Measurements from ENCODE around the gene ITSN1. TPM values are rescaled to one million over a fixed set of nuclear protein-coding genes. Genes with fewer than 3 reads are reported as not detected.

ITSN1 gene
- total and polyA plus RNA-seq, 5 donors = 32.8 to 83.6 (median 64.4) TPM

DNA sequence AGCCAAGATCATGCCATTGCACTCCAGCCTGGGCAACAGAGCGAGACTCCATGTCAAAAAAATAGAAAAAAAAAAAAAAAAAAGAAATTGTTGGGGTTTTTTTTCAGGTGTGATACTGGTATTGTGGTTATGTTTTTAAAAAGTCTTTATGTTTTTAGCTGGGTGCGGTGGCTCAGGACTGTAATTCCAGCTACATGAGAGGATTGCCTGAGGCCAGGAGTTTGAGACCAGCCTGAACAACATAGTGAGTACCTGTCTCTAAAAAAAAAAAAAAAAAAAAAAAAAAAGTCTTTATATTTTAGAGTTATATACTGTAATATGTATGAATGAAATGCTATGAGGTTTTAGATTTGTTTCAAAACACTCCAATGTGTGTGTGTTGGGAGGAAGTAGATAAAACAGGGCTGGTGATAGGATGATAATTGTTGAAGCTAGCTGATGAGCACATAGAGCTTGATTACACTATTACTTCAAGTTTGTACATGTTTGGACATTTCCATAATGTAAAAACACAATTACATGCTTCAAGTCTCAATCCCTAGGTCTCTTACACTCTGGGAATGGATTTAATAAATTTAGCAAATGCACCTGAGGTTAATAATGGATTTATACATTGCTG is 303.5 kb downstream of the ITSN1 start:
- Histone ChIP-seq H3K27me3 (ENCODE audit: control insufficient read depth, insufficient read depth) (no peaks in the 10 kb centered on the region), H3K4me3 (ENCODE audit: low read length) (no peak overlapping the region), H3K9me3 (ENCODE audit: control insufficient read depth, low read length) (no peaks in the 10 kb centered on the region), H3K27ac (ENCODE audit: low read length) (no peak overlapping the region), H3K4me1 (ENCODE audit: control insufficient read depth, insufficient read depth, low read length) (peaks cover 15% of the 10 kb centered on the region)
- no peak for ATAC-seq
- intact Hi-C loops (cut with DNase I) = loop anchor here in 3 of 4 donors (10.0 kb wide), 3 partner anchors 59 to 259 kb away; partner anchors contain the start of genes MRPS6 (in 2 of the 3) and SLC5A3 (in 2 of the 3)
- 98% methylated on average over 2 of the region's 2 CpGs for WGBS
- no peak for DNase-seq

DNA sequence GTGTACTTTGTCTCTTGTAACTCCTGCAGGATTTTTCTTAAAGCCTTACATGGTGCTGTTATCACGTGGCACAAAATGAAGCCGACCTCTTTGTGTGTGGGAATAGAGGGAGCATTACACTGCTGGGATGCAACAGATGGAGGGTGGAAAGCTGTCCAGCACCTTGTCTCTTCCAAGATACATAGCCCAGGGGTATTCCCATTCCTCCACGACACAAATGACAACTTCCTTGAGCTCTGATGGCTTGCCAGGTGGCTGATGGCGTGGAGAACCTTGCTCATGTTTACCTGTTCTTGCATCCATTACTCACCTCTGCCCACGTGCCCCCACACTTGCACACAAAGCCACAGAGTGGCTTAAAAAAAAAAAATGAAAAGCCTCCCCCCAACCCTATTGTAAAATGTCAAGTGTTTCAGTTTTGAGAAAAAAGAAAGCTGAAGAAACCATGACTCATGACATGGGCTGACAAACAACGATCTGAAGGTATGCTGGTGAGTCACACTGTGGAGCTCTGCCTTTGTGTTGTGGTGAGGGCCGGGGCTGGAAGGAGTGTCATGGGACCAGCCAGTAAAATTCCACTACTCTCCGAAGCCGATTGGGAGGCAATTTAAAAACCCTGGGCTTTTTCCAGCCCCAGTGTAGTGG is 305.3 kb downstream of the ITSN1 start:
- H3K27me3 ChIP-seq (ENCODE audit: control insufficient read depth, insufficient read depth) = no peaks in the 10 kb centered on the region

DNA sequence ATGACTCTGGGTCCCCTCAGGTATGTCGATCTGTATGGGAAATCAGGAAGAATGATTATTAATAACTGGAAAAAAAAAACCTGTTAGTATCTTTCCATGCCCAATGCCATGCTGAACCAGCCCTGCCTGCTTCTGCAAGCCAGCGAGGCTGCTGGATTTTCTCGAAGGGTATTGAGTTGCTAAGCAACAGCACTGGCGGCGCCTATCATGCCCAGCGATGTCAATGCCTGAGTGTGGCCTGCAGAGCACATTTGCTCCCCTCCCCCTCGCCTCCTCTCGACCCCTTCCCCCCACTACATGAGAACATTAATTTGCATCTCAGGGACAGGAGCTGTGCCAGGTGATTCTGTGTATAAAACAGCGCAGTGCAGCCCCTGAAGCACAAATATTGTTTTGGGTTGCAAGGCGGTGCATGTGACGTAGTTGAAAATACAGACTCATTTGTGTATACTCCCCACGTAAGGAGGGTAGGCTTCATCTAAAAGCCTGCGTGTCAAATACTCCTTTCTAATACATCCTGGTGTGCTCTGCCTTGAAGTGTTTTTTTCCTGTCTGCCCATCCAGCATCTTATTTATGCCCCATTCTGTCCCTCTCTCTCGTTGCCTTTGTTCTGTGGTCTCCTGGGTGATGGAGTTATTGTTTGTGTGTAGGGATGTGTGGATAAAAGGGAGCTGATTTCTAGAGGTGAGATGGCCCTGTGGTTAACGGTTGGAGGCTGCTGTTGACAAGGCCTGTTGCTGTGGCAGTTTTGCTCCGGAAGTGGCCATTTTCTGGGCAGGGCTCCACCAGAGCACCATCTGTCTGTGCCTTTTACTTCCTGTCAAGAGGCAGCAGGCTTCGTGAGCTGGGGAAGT is 306.0 kb downstream of the ITSN1 start:
- intact Hi-C loops (cut with DNase I) = loop anchor here in 3 of 4 donors (10.0 kb wide), 3 partner anchors 56 to 256 kb away; partner anchors contain the start of genes MRPS6 (in 2 of the 3) and SLC5A3 (in 2 of the 3)
- DNase-seq (peak; percentile 43 to 79 (median 69)), ATAC-seq (peak; percentile 39 to 67)
- Histone ChIP-seq H3K4me1 (ENCODE audit: control insufficient read depth, insufficient read depth, low read length) (peaks cover 17% of the 10 kb centered on the region), H3K4me3 (ENCODE audit: low read length) (no peak overlapping the region), H3K27ac (ENCODE audit: low read length) (peak overlapping the region; percentile 47), H3K9me3 (ENCODE audit: control insufficient read depth, low read length) (no peaks in the 10 kb centered on the region), H3K27me3 (ENCODE audit: control insufficient read depth, insufficient read depth) (no peaks in the 10 kb centered on the region)
- 49% methylated on average over 17 of the region's 17 CpGs for WGBS

More for the DNA sequence above, 305.3 kb downstream of the ITSN1 start:
- intact Hi-C loops (cut with DNase I) = loop anchor here in 3 of 4 donors (10.0 kb wide), 3 partner anchors 57 to 257 kb away; partner anchors contain the start of genes MRPS6 (in 2 of the 3) and SLC5A3 (in 2 of the 3)
- peak overlapping the region; percentile 47 for H3K27ac ChIP-seq (ENCODE audit: low read length)
- peak; percentile 92 to 97 for ATAC-seq
- H3K4me3 ChIP-seq (ENCODE audit: low read length) = no peak overlapping the region
- DNase-seq = peak; percentile 71 to 83 (median 72)
- peaks cover 17% of the 10 kb centered on the region for H3K4me1 ChIP-seq (ENCODE audit: control insufficient read depth, insufficient read depth, low read length)
- 34% methylated on average over 9 of the region's 9 CpGs for WGBS
- no peaks in the 10 kb centered on the region for H3K9me3 ChIP-seq (ENCODE audit: control insufficient read depth, low read length)

DNA sequence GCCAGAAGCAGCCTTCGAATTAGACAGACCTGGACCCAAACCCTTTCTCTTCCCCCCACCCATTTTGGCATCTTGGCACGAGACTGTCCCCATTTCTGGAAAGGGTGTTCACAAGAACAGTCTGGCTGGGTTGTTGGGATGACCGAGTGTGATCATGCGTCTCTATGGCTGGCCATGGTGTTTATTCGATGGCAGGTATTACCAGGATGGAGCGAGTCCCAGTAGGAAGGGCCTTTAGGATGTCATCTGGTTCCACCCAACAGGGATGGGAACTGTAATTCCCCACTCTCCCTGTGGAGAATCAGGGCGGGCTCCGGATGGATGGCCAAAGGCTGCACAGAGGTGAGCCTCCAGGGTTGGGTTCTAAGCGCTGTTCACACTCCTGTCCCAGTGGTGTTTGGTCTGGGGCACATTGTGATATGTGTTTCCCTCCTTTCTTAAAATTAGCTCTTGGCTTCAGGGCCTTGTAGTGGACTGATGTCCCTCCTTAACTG is 306.7 kb downstream of the ITSN1 start:
- WGBS = 88% methylated on average over 9 of the region's 9 CpGs
- ATAC-seq (no peak), DNase-seq (no peak)
- intact Hi-C loops (cut with DNase I) = loop anchor here in 3 of 4 donors (10.0 kb wide), 3 partner anchors 56 to 256 kb away; partner anchors contain the start of genes MRPS6 (in 2 of the 3) and SLC5A3 (in 2 of the 3)
- H3K4me1 ChIP-seq (ENCODE audit: control insufficient read depth, insufficient read depth, low read length) = peaks cover 17% of the 10 kb centered on the region
- H3K9me3 ChIP-seq (ENCODE audit: control insufficient read depth, low read length) = no peaks in the 10 kb centered on the region
- peak overlapping the region; percentile 47 for H3K27ac ChIP-seq (ENCODE audit: low read length)
- no peaks in the 10 kb centered on the region for H3K27me3 ChIP-seq (ENCODE audit: control insufficient read depth, insufficient read depth)
- H3K4me3 ChIP-seq (ENCODE audit: low read length) = no peak overlapping the region

Other genes starting within 250 kb of the ITSN1 start
- 10 to 100 TPM; 37.5 to 47.4 (median 42.2) TPM for gene IFNGR2, start 239.1 kb upstream of the ITSN1 start, total RNA-seq
- gene IFNGR2, start 239.1 kb upstream of the ITSN1 start, polyA plus RNA-seq = 37.4 TPM
- gene TMEM50B, start 162.5 kb upstream of the ITSN1 start, total RNA-seq = 10 to 100 TPM; 38.8 to 49.3 (median 41.2) TPM
- 37.0 TPM for gene TMEM50B, start 162.5 kb upstream of the ITSN1 start, polyA plus RNA-seq
- 1 to 10 TPM; 3.8 to 6.0 (median 5.7) TPM for gene DNAJC28, start 150.8 kb upstream of the ITSN1 start, total RNA-seq
- 6.2 TPM for gene DNAJC28, start 150.8 kb upstream of the ITSN1 start, polyA plus RNA-seq
- gene GART, start 100.4 kb upstream of the ITSN1 start, total RNA-seq = 10 to 100 TPM; 28.6 to 47.4 (median 31.3) TPM
- gene GART, start 100.4 kb upstream of the ITSN1 start, polyA plus RNA-seq = 12.7 TPM
- 100 to 1,000 TPM; 162 to 204 (median 178) TPM for gene SON, start 99.5 kb upstream of the ITSN1 start, total RNA-seq
- 91.2 TPM for gene SON, start 99.5 kb upstream of the ITSN1 start, polyA plus RNA-seq
- gene DONSON, start 53.8 kb upstream of the ITSN1 start, total RNA-seq = 1 to 10 TPM; 4.2 to 5.9 (median 5.4) TPM
- 3.9 TPM for gene DONSON, start 53.8 kb upstream of the ITSN1 start, polyA plus RNA-seq
- gene CRYZL1, start 760 bp upstream of the ITSN1 start, total RNA-seq = 10 to 100 TPM; 25.0 to 37.5 (median 32.3) TPM
- 26.7 TPM for gene CRYZL1, start 760 bp upstream of the ITSN1 start, polyA plus RNA-seq

Measured in right cardiac atrium (tissue), 5 donors.